A549 treated with Mapracorat at 1 μM for 4 hours (cell line): Measurements from ENCODE around the gene HAS3. TPM values are rescaled to one million over a fixed set of nuclear protein-coding genes. Genes with fewer than 3 reads are reported as not detected.

ENCODE experiments used
- total RNA-seq: library from RNA; stranded (reverse); fragments of 200-300 nt; extraction: Qiagen RNA extraction; gene quantifications from 5 replicates; pipeline ENCODE4 v1.2.3, GENCODE V29; 2022

The HAS3 gene, protein sequence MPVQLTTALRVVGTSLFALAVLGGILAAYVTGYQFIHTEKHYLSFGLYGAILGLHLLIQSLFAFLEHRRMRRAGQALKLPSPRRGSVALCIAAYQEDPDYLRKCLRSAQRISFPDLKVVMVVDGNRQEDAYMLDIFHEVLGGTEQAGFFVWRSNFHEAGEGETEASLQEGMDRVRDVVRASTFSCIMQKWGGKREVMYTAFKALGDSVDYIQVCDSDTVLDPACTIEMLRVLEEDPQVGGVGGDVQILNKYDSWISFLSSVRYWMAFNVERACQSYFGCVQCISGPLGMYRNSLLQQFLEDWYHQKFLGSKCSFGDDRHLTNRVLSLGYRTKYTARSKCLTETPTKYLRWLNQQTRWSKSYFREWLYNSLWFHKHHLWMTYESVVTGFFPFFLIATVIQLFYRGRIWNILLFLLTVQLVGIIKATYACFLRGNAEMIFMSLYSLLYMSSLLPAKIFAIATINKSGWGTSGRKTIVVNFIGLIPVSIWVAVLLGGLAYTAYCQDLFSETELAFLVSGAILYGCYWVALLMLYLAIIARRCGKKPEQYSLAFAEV
- 38.4 to 52.3 TPM (median 45.9 TPM) in 5 replicates for total RNA-seq

DNA sequence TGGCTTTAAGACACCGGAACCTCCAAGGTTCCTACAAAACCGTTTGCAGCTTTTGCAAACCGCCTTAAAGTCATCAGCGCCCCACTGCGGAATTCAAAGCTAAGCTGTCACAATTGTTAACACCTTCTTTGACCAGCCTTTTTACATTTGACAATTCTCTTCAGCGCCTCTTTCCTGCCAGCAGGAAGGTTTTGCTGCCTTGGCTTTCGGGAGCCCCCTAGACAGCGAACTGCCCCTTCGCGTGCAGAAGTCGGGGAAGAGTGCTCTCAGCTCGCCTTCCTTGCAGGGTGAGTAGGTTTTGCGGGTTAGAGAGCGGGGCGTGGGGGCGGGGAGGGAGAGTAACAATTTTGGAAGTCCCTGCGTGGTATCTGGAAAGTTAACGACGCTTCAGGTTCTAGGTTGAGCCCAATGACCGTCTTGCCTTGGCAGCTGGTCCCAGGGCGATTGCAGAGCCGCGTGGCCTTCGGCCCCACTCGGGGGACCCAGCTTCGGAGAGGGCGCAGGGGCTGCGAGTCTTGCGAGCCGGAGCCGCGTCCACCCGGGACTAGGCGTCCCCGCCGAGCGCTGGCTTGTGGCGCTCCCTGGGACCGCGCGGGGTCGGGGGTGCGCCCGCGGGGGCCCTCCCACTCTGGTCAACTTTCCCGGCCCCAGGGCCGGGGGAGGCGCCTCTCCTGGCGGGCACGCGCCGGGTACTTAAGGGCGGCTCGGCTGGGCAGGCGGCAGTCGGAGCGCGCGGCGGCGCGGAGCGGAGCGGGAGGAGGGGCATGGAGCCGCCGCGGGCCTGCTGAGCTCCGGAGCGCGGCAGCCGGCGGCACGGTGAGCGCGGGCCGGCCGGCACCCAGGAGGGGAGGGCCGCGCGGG lies at the start of gene HAS3:
Gene HAS3, plus strand, starts transcription at position 153 of the 861 bp plus-strand sequence. CDS start 3,743 bp downstream, outside the sequence.

DNA sequence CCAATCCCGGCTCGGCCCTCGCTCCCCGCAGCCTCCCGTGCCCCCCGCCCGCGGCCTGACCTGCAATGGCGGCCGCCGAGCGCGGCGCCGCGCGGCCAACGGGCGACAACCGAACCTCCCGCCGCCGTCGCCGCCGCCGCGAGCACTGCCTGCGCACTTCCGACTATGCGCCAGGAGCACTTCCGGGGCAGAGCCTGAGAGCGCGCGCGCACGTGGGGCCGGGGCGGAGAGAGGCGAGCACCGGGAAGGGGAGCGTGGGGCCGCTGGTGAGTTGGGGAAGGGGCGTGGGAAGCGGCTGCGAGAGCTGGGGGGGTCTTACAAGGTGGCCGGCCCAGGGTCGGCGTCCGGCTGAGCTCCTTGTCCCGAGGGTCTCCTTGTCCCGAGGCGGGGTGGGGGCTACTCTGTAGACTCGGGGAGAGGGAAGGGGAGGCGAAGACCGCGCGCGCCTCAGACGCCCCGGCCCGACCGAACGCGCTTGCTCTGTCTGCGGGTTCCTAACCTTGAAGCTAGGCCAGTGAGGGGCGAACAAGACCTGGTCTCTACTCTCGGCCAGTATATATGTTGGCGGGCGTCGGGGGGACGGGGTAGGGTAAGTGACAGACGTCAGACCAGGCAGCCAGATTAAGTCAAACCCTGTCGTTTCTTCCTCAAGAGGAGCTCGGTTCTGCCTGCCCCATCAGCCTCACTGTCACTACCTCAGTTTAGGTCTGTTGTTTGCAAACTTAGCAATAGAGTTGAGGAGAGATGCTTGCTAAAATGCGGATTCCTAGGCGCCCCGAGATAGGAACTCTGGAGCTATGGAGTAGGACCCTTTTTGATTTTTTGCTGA lies 27.2 kb downstream of the HAS3 start, which contains the start of the genes CHTF8 and UTP4:
Gene CHTF8, minus strand, starts transcription at position 165 of the 829 bp plus-strand sequence. CDS start 11,130 bp downstream, outside the sequence.
Gene UTP4, plus strand, starts transcription at position 226 of the 829 bp plus-strand sequence. CDS start 811 bp downstream, outside the sequence.

Other genes with a start within 250 kb of the HAS3 start
- gene CHTF8, start 26.9 kb downstream of the HAS3 start, total RNA-seq = 108 to 127 TPM (median 126 TPM) in 5 replicates
- 80.2 to 88.1 TPM (median 81.7 TPM) in 5 replicates for gene UTP4, start 27.0 kb downstream of the HAS3 start, total RNA-seq
- 6.5 to 9.8 TPM (median 7.4 TPM) in 5 replicates for gene SNTB2, start 81.5 kb downstream of the HAS3 start, total RNA-seq
- gene VPS4A, start 205.7 kb downstream of the HAS3 start, total RNA-seq = 30.5 to 32.2 TPM (median 31.7 TPM) in 5 replicates
- 20.4 to 40.7 TPM (median 39.0 TPM) in 5 replicates for gene PDF, start 224.9 kb downstream of the HAS3 start, total RNA-seq
- 18.7 to 26.1 TPM (median 25.7 TPM) in 5 replicates for gene COG8, start 233.9 kb downstream of the HAS3 start, total RNA-seq
- gene NIP7, start 234.1 kb downstream of the HAS3 start, total RNA-seq = 51.1 to 64.9 TPM (median 55.8 TPM) in 5 replicates
- not detected in 5 replicates for gene TMED6, start 246.1 kb downstream of the HAS3 start, total RNA-seq